Stimulated activated CD8-positive, alpha-beta memory T cell treated with anti-CD3 and anti-CD28 coated beads, Interleukin-7, amount 100 ng/mL, for 24 hours (primary cell): ENCODE data around the gene TMEM253.

Source experiments
- DNase-seq: peaks from one replicate; pipeline ENCODE4 v3.0.0-alpha.2; 2020; ENCODE audit warnings: low read depth

TMEM253 gene

GRCh38 chr14:21090940-21091663 is 9.8 kb upstream of the TMEM253 start:
- no peak for DNase-seq

- DNase-seq = no peak
These were observed 9.0 kb upstream of the TMEM253 start for GRCh38 chr14:21091821-21092272.

DNA sequence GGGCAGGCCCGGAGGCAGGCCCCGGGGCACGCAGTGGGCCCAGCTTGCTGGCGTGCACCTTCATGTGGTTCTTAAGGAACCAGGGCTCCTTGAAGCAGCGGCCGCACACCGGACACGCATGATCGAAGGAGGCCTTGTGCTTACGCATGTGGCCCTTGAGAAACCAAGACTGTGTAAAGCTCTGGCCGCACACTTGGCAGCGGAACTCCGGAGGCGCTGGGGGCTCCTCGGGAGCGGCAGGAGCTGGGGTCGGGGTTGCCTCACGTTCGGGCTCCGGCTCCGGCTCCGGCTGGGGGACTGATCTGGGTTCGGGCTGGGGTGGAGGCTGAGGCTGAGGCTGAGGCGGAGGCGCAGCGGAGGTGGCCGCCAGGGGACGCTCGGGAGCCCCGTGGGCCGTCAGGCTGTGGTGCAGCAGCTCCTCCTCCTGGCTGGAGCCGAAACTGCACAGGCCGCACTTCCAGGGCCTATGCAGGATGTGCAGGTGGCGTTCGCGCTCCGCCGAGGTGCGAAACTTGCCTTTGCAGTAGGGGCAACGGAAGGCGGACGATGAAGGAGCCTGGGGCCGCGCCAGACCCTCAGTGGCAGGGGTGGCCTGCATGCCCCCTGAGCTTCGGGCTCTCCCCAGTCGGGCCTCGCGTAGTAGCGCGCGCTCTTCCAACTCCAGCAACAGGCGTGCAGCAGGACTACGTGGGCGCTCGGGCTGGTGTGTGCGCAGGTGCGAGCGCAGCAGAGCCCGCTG is 8.4 kb upstream of the TMEM253 start:
- peak; percentile 84 for DNase-seq

GRCh38 chr14:21093018-21093417 is 7.8 kb upstream of the TMEM253 start:
- no peak for DNase-seq

- no peak for DNase-seq
These were observed 6.8 kb upstream of the TMEM253 start for GRCh38 chr14:21093769-21094681.

GRCh38 chr14:21095430-21096205 is 5.2 kb upstream of the TMEM253 start:
- DNase-seq = no peak

DNA sequence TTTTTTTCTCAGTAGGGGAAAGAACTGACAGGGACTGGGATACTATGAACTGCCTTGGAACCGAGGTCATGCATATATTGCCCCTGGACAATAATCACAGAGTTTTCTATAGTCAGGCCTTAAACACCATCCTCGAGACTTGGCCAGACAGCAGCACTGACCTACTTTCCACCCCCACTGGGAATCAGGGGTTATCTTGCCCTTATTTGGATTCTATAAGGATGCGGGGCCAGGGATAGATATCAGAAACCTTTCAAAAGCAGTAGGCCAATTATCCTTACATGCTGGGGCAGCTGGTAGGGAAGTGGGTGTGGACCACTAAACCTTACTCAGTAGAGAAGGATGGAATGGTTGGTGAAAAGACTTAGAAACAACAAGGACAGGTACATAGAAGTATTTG is 4.4 kb upstream of the TMEM253 start:
- no peak for DNase-seq

GRCh38 chr14:21096978-21097635 is 3.8 kb upstream of the TMEM253 start:
- DNase-seq = no peak

DNA sequence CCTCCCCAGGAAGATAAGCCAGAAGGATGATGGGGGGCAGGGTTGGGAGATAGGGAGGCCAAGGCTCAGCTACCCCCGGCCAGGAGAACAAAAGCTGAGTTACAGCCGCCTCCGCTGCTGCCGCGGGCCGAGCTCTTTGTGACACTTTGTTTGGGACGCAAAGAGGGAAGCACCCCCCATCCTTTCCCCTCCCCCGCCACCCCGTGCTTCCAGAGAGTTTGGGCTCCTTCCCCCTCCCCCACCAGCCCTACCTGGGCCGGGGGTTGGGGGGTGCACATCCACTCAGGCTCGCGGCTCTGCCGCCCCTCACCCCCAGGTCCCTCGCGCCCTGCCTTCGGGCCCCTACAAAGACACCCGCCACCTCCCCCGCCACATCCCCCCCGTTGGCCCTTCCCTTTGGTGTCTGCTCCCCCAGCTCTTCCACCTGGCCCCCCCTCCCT is 3.2 kb upstream of the TMEM253 start:
- no peak for DNase-seq

- DNase-seq = no peak
These were observed 2.6 kb upstream of the TMEM253 start, which contains the start of gene ZNF219 for GRCh38 chr14:21098076-21098891. TSS of gene ZNF219 (minus strand) at chr14:21098655. CDS start at chr14:21093591, 5,064 bp downstream.

- no peak for DNase-seq
These were observed 1.8 kb upstream of the TMEM253 start for GRCh38 chr14:21098892-21099595.

GRCh38 chr14:21099596-21099985 is 1.3 kb upstream of the TMEM253 start:
- DNase-seq = no peak

GRCh38 chr14:21101802-21102413 is 1.0 kb downstream of the TMEM253 start:
- DNase-seq = no peak

- DNase-seq = no peak
These were observed 1.9 kb downstream of the TMEM253 start for GRCh38 chr14:21102521-21103410.

GRCh38 chr14:21103411-21103709 is 2.5 kb downstream of the TMEM253 start:
- DNase-seq = no peak

DNA sequence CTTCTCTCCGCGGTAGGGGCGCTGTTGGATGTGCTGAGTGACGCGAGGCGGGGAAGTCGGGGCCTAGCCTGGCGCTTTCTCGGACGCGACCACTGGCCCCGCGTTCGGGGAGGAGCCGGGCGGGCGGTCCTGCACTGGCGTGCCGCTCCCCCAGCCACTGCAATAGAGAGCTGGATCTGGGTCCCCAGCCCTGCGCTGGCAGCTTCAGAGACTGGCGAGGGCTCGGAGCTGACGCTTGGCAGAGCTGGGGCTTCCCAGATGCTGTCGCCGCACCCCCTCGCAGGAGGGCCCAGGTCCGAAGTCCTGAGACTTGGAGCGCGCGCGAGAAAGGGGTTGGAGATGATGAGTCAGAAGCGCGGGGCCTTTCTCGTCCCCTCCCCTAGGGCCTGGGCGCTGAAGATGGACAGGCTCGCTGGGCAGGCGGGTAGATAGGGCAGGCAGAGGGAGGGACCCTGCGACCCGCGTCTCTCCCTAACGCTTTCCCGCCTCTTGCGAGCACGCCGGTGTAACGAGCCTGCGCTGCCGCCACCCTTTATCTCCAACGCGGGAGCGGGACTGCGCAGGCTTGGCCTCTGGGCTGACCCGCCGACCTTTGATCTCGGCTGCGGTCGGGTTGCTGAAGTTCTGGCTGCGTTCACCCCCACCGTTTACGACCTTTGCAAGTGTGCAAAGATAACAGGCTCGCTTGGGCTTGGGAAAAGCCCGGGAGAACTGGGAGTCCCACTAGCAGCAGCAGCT is 3.0 kb downstream of the TMEM253 start:
- peak; percentile 85 for DNase-seq

DNA sequence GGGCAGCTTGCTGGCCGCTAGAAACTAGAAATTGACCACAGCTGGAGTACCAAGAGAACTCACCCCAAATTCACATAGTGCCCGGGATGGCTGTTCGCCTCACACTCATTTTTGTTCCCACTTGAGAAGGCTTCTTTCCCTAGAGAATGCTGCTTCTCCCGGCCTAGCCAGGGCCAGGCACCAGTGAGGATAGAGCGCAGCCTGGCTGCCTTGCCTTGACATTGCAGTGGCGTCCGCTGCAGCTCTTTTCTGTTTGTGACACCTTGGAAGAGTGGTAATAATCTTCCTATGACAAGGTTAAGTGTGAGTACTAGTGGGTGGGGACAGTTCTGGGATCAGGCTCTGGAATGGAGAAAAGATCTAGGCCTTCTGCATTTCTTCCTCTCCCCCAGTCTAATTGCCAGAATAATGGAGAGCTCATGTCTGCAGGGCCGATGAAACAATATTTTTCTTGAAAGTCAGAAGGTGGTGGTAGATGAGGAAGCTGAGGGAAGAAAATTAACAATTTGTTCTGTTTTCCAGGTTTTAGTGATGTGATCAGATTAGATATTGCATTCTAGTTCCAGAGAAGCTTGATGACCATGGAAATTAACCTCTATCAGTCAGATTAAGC is 3.7 kb downstream of the TMEM253 start:
- DNase-seq = no peak
